Activated CD8-positive, alpha-beta memory T cell treated with anti-CD3 and anti-CD28 coated beads for 4 hours (primary cell): ENCODE measurements around the gene ZNF883.

Experiments
- DNase-seq, 2 donors: peaks; one replicate each; pipeline ENCODE4 v3.0.0-alpha.2; 2020; ENCODE audit warnings: low read depth in 2 of 2

ZNF883 gene

GRCh38 chr9:112917987-112918362 is 94.0 kb downstream of the ZNF883 start:
- DNase-seq = no peak

- DNase-seq = no peak
Observed at GRCh38 chr9:112917047-112917986, 94.7 kb downstream of the ZNF883 start.

- no peak for DNase-seq
Observed at GRCh38 chr9:112914524-112914923, 97.5 kb downstream of the ZNF883 start.

GRCh38 chr9:112913326-112913725 is 98.7 kb downstream of the ZNF883 start:
- no peak for DNase-seq

- no peak for DNase-seq
Observed at GRCh38 chr9:112912636-112913035, 99.4 kb downstream of the ZNF883 start.

GRCh38 chr9:112911736-112912135 is 100.3 kb downstream of the ZNF883 start:
- DNase-seq = no peak
